SJSA1 (cell line): Measurements from ENCODE around the gene ENSA. TPM values are rescaled to one million over a fixed set of nuclear protein-coding genes. Genes with fewer than 3 reads are reported as not detected.
A peak's percentile ranks its signal among the peaks of the same experiment; 100 is the strongest.
"Not testable (repeated sequence)": the region's sequence is repeated elsewhere in the genome, so short reads cannot be mapped to it uniquely, and the experiment has no call there.

Source experiments
- DNase-seq, 2 experiments: peaks; one replicate each; pipeline ENCODE4 v3.0.0-alpha.2; 2015 to 2020; ENCODE audit warnings: low spot score in 2 of 2, low read depth in 1 of 2
- H3K27ac ChIP-seq: fragments of 250-450 bp; sonication (Bioruptor Pico); 2 replicates; pipeline ENCODE4 v1.5.1; 2020; ENCODE audit warnings: mild to moderate bottlenecking, moderate library complexity
- H3K27me3 ChIP-seq: fragments of 250-450 bp; sonication (Bioruptor Pico); replicated peaks from 2 replicates; pipeline ENCODE4 v1.5.1; 2020; ENCODE audit warnings: mild to moderate bottlenecking, moderate library complexity
- H3K36me3 ChIP-seq: fragments of 250-450 bp; sonication (Bioruptor Pico); 2 replicates; pipeline ENCODE4 v1.5.1; 2020; ENCODE audit warnings: mild to moderate bottlenecking
- H3K4me1 ChIP-seq: fragments of 250-450 bp; sonication (Bioruptor Pico); replicated peaks from 2 replicates; pipeline ENCODE4 v1.6.1; 2021; ENCODE audit warnings: mild to moderate bottlenecking
- H3K4me3 ChIP-seq: fragments of 250-450 bp; sonication (Bioruptor Pico); 2 replicates; pipeline ENCODE4 v1.5.1; 2020; ENCODE audit warnings: mild to moderate bottlenecking
- H3K9me3 ChIP-seq: fragments of 250-450 bp; sonication (Bioruptor Pico); replicated peaks from 2 replicates; pipeline ENCODE4 v1.5.1; 2020; ENCODE audit warnings: mild to moderate bottlenecking
- total RNA-seq: library from RNA; depleted of rRNA; stranded (reverse); fragments of >200 nt; shearing (Covaris generic); gene quantifications from 2 replicates; pipeline ENCODE4 v1.2.3, GENCODE V29; 2014

ENSA gene
- total RNA-seq, 1 experiment from 2014 or later, result 121 TPM

- Histone ChIP-seq H3K36me3 (peaks cover 24% of the 10 kb centered on the region), H3K4me1 (peaks cover 11% of the 10 kb centered on the region)
- H3K4me3 ChIP-seq, DNase-seq, H3K27ac ChIP-seq, H3K9me3 ChIP-seq, H3K27me3 ChIP-seq: not testable (repeated sequence)
These were observed 47.5 kb downstream of the ENSA start for GRCh38 chr1:150581962-150582361.

GRCh38 chr1:150581437-150581836, 48.0 kb downstream of the ENSA start:
- H3K4me3 ChIP-seq, H3K27ac ChIP-seq: not testable (repeated sequence)

GRCh38 chr1:150580966-150581365, 48.4 kb downstream of the ENSA start:
- Histone ChIP-seq H3K36me3 (peaks cover 34% of the 10 kb centered on the region), H3K4me1 (peaks cover 20% of the 10 kb centered on the region)
- H3K4me3 ChIP-seq, DNase-seq, H3K9me3 ChIP-seq, H3K27ac ChIP-seq, H3K27me3 ChIP-seq: not testable (repeated sequence)

More at GRCh38 chr1:150581437-150581836, 48.0 kb downstream of the ENSA start:
- H3K27me3 ChIP-seq, DNase-seq, H3K9me3 ChIP-seq: not testable (repeated sequence)
- Histone ChIP-seq H3K36me3 (peaks cover 30% of the 10 kb centered on the region), H3K4me1 (peaks cover 15% of the 10 kb centered on the region)

- H3K4me3 ChIP-seq, result peak overlapping the region; percentile 96
- H3K27me3 ChIP-seq, result no peaks in the 10 kb centered on the region
- peak overlapping the region; percentile 98 for H3K27ac ChIP-seq
- H3K36me3 ChIP-seq, result peaks cover 43% of the 10 kb centered on the region
- no peak for DNase-seq
- peaks cover 28% of the 10 kb centered on the region for H3K4me1 ChIP-seq
- no peaks in the 10 kb centered on the region for H3K9me3 ChIP-seq
These were observed 49.3 kb downstream of the ENSA start for GRCh38 chr1:150579945-150580642.

- H3K27me3 ChIP-seq, result no peaks in the 10 kb centered on the region
- peaks cover 51% of the 10 kb centered on the region for H3K36me3 ChIP-seq
- H3K27ac ChIP-seq, result peak within 1 kb of the TSS; percentile 98
- H3K4me3 ChIP-seq, result peak within 1 kb of the TSS; percentile 96
- DNase-seq, result peak; percentile 97
- H3K4me1 ChIP-seq, result peaks cover 36% of the 10 kb centered on the region
- H3K9me3 ChIP-seq, result no peaks in the 10 kb centered on the region
These were observed 50.1 kb downstream of the ENSA start, which contains the start of gene MCL1 for GRCh38 chr1:150579110-150579944. Gene MCL1, minus strand, starts transcription at chr1:150579610. Its CDS starts 80 bp downstream, at chr1:150579530.

GRCh38 chr1:150578272-150579109, 50.9 kb downstream of the ENSA start:
- Histone ChIP-seq H3K4me1 (peaks cover 42% of the 10 kb centered on the region), H3K27ac (peak overlapping the region; percentile 98), H3K27me3 (no peaks in the 10 kb centered on the region), H3K9me3 (no peaks in the 10 kb centered on the region), H3K4me3 (peak overlapping the region; percentile 96), H3K36me3 (peaks cover 59% of the 10 kb centered on the region)
- DNase-seq, result peak; percentile 88 to 89

- peak overlapping the region; percentile 98 for H3K27ac ChIP-seq
- H3K27me3 ChIP-seq, result no peaks in the 10 kb centered on the region
- peak overlapping the region; percentile 96 for H3K4me3 ChIP-seq
- DNase-seq, result peak in 1 of 2 experiments; percentile 31
- H3K9me3 ChIP-seq, result no peaks in the 10 kb centered on the region
- peaks cover 67% of the 10 kb centered on the region for H3K36me3 ChIP-seq
- H3K4me1 ChIP-seq, result peaks cover 49% of the 10 kb centered on the region
These were observed 51.7 kb downstream of the ENSA start for GRCh38 chr1:150577557-150578271.

- Histone ChIP-seq H3K27ac (peak overlapping the region; percentile 98; the same call in 1 of the 2 replicates), H3K4me1 (peaks cover 54% of the 10 kb centered on the region), H3K36me3 (peaks cover 74% of the 10 kb centered on the region), H3K9me3 (no peaks in the 10 kb centered on the region), H3K4me3 (peak overlapping the region; percentile 96), H3K27me3 (no peaks in the 10 kb centered on the region)
- peak in 1 of 2 experiments; percentile 26 for DNase-seq
These were observed 52.4 kb downstream of the ENSA start for GRCh38 chr1:150576794-150577556.

- H3K27ac ChIP-seq, result no peak overlapping the region
- H3K9me3 ChIP-seq, result no peaks in the 10 kb centered on the region
- H3K27me3 ChIP-seq, result no peaks in the 10 kb centered on the region
- H3K4me3 ChIP-seq, result peak overlapping the region; percentile 96
- no peak for DNase-seq
- peaks cover 58% of the 10 kb centered on the region for H3K4me1 ChIP-seq
- H3K36me3 ChIP-seq, result peaks cover 80% of the 10 kb centered on the region
These were observed 53.1 kb downstream of the ENSA start for GRCh38 chr1:150576367-150576711.

GRCh38 chr1:150575518-150576366, 53.7 kb downstream of the ENSA start:
- Histone ChIP-seq H3K4me3 (peak overlapping the region; percentile 96), H3K4me1 (peaks cover 64% of the 10 kb centered on the region), H3K36me3 (peaks cover 86% of the 10 kb centered on the region), H3K9me3 (no peaks in the 10 kb centered on the region), H3K27me3 (no peaks in the 10 kb centered on the region), H3K27ac (no peak overlapping the region)
- no peak for DNase-seq

- Histone ChIP-seq H3K36me3 (peaks cover 93% of the 10 kb centered on the region), H3K4me1 (peaks cover 67% of the 10 kb centered on the region), H3K4me3 (peak overlapping the region; percentile 96; the same call in 1 of the 2 replicates), H3K27ac (no peak overlapping the region), H3K9me3 (no peaks in the 10 kb centered on the region), H3K27me3 (no peaks in the 10 kb centered on the region)
- DNase-seq, result no peak
These were observed 54.3 kb downstream of the ENSA start for GRCh38 chr1:150575072-150575489.
